Subcutaneous adipose tissue (tissue), 4 donors: ENCODE measurements around the gene C14orf93. TPM values are rescaled to one million over a fixed set of nuclear protein-coding genes. Genes with fewer than 3 reads are reported as not detected.

Experiments used
- CTCF ChIP-seq: fragments of 450-650 bp; IDR thresholded peaks from one replicate; pipeline ENCODE4 v1.5.1; 2016; ENCODE audit warnings: low read depth, mild to moderate bottlenecking, control low read depth, antibody characterized with exemption, moderate library complexity
- total RNA-seq, 4 donors: library from RNA; depleted of rRNA; stranded (reverse); fragments of >200 nt; gene quantifications; one replicate each; pipeline ENCODE4 v1.1.0, GENCODE V29; 2016

Gene C14orf93
- total RNA-seq, 4 donors from 2014 or later = 6.8 to 13.9 (median 12.3) TPM

- no peak for TF ChIP-seq CTCF
These were observed 38.8 kb downstream of the C14orf93 start for GRCh38 chr14:22971152-22971551.

DNA sequence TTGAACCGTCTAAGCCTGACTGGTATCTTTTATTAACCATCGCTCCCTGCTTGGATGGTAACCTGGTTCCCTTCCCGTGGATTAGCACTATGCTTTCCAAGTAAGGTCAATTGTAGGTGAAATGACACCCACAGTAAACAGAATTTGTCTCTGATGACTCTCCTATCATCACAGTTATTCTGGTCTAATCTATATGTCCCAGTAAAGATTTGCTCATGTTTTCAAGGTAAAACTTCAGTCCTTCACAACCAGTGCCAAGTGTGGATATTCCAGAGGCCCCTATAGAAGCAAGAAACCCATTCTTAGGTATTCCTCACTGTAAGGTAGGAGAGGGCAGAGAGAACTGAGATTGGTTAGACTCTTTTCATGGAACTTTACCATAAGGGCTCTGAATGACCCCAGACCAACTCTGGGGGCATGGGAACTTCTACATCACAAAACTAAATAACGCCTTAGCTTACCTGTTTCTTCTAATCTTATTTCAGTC is 43.1 kb downstream of the C14orf93 start:
- TF ChIP-seq CTCF = no peak

GRCh38 chr14:22962061-22962676 is 47.8 kb downstream of the C14orf93 start:
- TF ChIP-seq CTCF = no peak

DNA sequence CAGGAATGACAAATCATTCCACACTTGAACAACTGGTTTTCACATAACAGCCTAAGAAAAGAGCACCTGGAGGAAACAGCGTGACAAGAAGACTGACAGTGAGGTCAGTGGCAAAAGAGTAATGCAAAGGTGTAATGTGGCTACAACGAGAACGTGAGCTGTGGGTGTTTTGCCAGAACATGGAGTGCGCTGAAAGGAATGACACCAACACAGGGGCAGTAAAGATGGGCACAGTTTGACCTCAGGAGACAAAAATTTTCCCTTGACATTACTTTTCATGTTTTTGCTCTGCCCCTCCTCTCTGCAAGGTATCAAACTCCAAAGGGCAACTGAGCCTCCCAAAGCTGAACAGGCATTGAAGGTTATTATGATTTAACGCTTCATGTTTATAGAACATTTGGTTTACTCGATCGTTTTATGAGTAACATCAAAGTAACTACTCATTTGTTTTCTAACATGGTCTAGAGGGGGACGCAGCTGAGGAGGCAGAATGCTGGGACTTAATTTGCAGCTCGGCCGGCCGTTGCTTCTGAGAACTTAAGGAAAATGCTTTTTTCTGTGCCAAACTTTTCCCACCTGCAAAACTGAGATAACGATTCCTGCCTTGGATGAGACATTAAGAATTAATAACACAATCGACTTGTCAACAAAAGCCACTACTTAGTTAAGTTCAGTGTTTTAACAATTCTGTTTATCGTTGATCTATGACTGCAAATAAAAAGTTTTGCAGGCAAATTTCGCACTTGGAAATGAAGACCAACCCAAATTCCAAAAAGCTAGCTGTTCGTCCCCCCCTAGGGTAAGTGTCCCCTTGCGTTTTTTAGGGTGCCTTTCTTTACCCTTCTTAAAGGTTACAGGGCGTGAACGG is 54.0 kb downstream of the C14orf93 start:
- TF ChIP-seq CTCF = no peak

- no peak for TF ChIP-seq CTCF
These were observed 57.5 kb downstream of the C14orf93 start for GRCh38 chr14:22952418-22952817.

DNA sequence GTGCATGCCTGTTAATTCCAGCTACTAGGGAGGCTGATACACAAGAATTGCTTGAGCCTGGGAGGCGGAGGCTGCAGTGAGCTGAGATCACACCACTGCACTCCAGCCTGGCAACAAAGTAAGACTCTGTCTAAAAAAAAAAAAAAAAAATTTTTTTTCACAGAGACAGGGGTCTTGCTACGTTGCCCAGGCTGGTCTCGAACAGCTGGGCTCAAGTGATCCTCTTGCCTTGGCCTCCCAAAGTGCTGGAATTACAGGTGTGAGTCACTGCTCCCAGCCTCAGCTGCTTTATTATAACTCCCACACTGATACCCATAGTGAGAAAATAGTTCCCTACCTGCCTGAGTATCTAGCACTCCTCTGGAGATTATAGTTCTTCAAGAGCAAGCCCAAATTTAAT is 64.3 kb downstream of the C14orf93 start:
- no peak for TF ChIP-seq CTCF

DNA sequence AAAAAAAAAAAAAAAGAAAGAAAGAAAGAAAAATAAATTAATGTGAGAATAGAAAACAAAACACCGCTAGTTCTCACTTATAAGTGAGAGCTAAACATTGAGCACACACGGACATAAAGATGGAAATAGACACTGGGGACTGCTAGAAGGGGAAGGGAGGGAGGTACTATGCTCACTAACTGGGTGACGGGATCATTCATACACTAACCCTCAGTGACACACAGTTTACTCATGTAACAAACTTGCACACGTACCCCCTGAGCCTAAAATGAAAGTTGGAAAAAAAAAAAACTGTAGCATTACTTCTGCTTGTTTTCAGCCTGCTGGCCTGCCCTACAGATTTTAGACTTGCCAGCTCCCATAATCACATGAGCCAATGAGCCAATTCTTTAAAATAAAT is 70.3 kb downstream of the C14orf93 start:
- TF ChIP-seq CTCF = no peak

Other genes starting within 250 kb of the C14orf93 start
- 100 to 1,000 TPM in 1 of 4 donors, 10 to 100 TPM in 3; 81.9 to 102 (median 87.5) TPM for gene OXA1L, start 243.5 kb downstream of the C14orf93 start, total RNA-seq
- 100 to 1,000 TPM in 1 of 4 donors, 10 to 100 TPM in 3; 11.7 to 136 (median 44.0) TPM for gene SLC7A7, start 194.7 kb downstream of the C14orf93 start, total RNA-seq
- gene MRPL52, start 180.3 kb downstream of the C14orf93 start, total RNA-seq = 10 to 100 TPM; 13.9 to 55.6 (median 31.2) TPM
- gene MMP14, start 173.6 kb downstream of the C14orf93 start, total RNA-seq = 100 to 1,000 TPM; 134 to 284 (median 217) TPM
- gene LRP10, start 138.4 kb downstream of the C14orf93 start, total RNA-seq = 10 to 100 TPM; 38.8 to 87.0 (median 80.8) TPM
- 1 to 10 TPM in 1 of 4 donors, under 1 TPM in 1, not detected in 2; 0.34 to 1.5 TPM for gene REM2, start 126.9 kb downstream of the C14orf93 start, total RNA-seq
- gene RBM23, start 91.0 kb downstream of the C14orf93 start, total RNA-seq = 100 to 1,000 TPM in 2 of 4 donors, 10 to 100 TPM in 2; 41.7 to 694 (median 368) TPM
- gene PRMT5, start 80.8 kb downstream of the C14orf93 start, total RNA-seq = 10 to 100 TPM; 26.5 to 41.6 (median 35.1) TPM
- gene HAUS4, start 53.1 kb downstream of the C14orf93 start, total RNA-seq = 10 to 100 TPM; 27.4 to 72.1 (median 66.7) TPM
- 1 to 10 TPM; 1.8 to 7.2 (median 4.7) TPM for gene AJUBA, start 27.6 kb downstream of the C14orf93 start, total RNA-seq
- gene PSMB5, start 24.8 kb upstream of the C14orf93 start, total RNA-seq = 100 to 1,000 TPM in 2 of 4 donors, 10 to 100 TPM in 2; 81.6 to 131 (median 104) TPM
- not detected for gene PSMB11, start 32.1 kb upstream of the C14orf93 start, total RNA-seq
- 1 to 10 TPM; 1.5 to 4.1 (median 1.8) TPM for gene CDH24, start 47.4 kb upstream of the C14orf93 start, total RNA-seq
- 100 to 1,000 TPM in 2 of 4 donors, 10 to 100 TPM in 2; 89.6 to 124 (median 109) TPM for gene ACIN1, start 85.0 kb upstream of the C14orf93 start, total RNA-seq
- gene C14orf119, start 85.4 kb upstream of the C14orf93 start, total RNA-seq = 10 to 100 TPM; 22.3 to 45.0 (median 41.7) TPM
- gene CIROP, start 94.8 kb upstream of the C14orf93 start, total RNA-seq = not detected
- under 1 TPM in 1 of 4 donors, not detected in 3; 0.68 TPM for gene CEBPE, start 109.1 kb upstream of the C14orf93 start, total RNA-seq
- 10 to 100 TPM; 45.7 to 83.8 (median 61.4) TPM for gene SLC7A8, start 173.5 kb upstream of the C14orf93 start, total RNA-seq
- not detected for gene RNF212B, start 227.8 kb upstream of the C14orf93 start, total RNA-seq